Left ventricle myocardium inferior (tissue), 1 donor: ENCODE measurements around the gene TMEM212. TPM values are rescaled to one million over a fixed set of nuclear protein-coding genes. Genes with fewer than 3 reads are reported as not detected.

ENCODE experiments used
- DNase-seq: peaks from one replicate; pipeline ENCODE4 v3.0.0-alpha.2; 2020
- H3K27ac ChIP-seq: fragments of 200-600 bp; replicated peaks from 2 replicates; pipeline ENCODE4 v1.8.0; 2021
- H3K27me3 ChIP-seq: fragments of 200-600 bp; 2 replicates; pipeline ENCODE4 v1.8.0; 2021; ENCODE audit warnings: low read depth
- H3K36me3 ChIP-seq: fragments of 200-600 bp; 2 replicates; pipeline ENCODE4 v1.8.0; 2021
- H3K4me1 ChIP-seq: fragments of 200-600 bp; 2 replicates; pipeline ENCODE4 v1.8.0; 2021
- H3K4me3 ChIP-seq: fragments of 200-600 bp; 2 replicates; pipeline ENCODE4 v1.8.0; 2021; ENCODE audit warnings: mild to moderate bottlenecking, moderate library complexity
- H3K9me3 ChIP-seq: fragments of 200-600 bp; replicated peaks from 2 replicates; pipeline ENCODE4 v1.8.0; 2021
- CTCF ChIP-seq: fragments of 200-600 bp; IDR thresholded peaks from 2 replicates; pipeline ENCODE4 v1.8.0; 2021; ENCODE audit warnings: antibody characterized with exemption, mild to moderate bottlenecking, borderline replicate concordance
- intact Hi-C: fragments of 100-400 bp; cut with micrococcal nuclease; formaldehyde crosslinking; loops from one replicate; pipeline ENCODE4 v1.11.0; 2022
- total RNA-seq: library from RNA; stranded (reverse); fragmentation: NEBNext Ultra II Directional; extraction: Animal tissue kit (Norgen Biotek cat#: 25700); gene quantifications from one replicate; pipeline ENCODE4 v1.2.1, GENCODE V29; 2021
- donor health status: DM: no; HTN: yes; CAD: no; lungs with severe emphysema.

Gene TMEM212
- total RNA-seq, 1 donor from 2014 or later, result not detected

- H3K4me3 ChIP-seq, result no peak overlapping the region
- H3K4me1 ChIP-seq, result peaks cover 45% of the 10 kb centered on the region
- intact Hi-C loops, result no loop called here
- TF ChIP-seq CTCF, result no peak
- H3K36me3 ChIP-seq, result no peaks in the 10 kb centered on the region
- DNase-seq, result no peak
- H3K27me3 ChIP-seq, result no peaks in the 10 kb centered on the region
- H3K9me3 ChIP-seq, result no peaks in the 10 kb centered on the region
- peak overlapping the region; percentile 85 for H3K27ac ChIP-seq
Observed at GRCh38 chr3:171827385-171827784, 15.8 kb upstream of the TMEM212 start.

GRCh38 chr3:171827836-171828458 lies 15.2 kb upstream of the TMEM212 start:
- no peak overlapping the region for H3K4me3 ChIP-seq
- TF ChIP-seq CTCF, result no peak
- H3K27me3 ChIP-seq, result no peaks in the 10 kb centered on the region
- H3K4me1 ChIP-seq, result peaks cover 46% of the 10 kb centered on the region
- peak overlapping the region; percentile 85 for H3K27ac ChIP-seq
- intact Hi-C loops, result no loop called here
- no peak for DNase-seq
- no peaks in the 10 kb centered on the region for H3K36me3 ChIP-seq
- H3K9me3 ChIP-seq, result no peaks in the 10 kb centered on the region

GRCh38 chr3:171828902-171829770 lies 14.0 kb upstream of the TMEM212 start:
- intact Hi-C loops, result no loop called here
- H3K4me1 ChIP-seq, result peaks cover 52% of the 10 kb centered on the region
- no peaks in the 10 kb centered on the region for H3K36me3 ChIP-seq
- no peak for TF ChIP-seq CTCF
- H3K27me3 ChIP-seq, result no peaks in the 10 kb centered on the region
- DNase-seq, result no peak
- no peak overlapping the region for H3K4me3 ChIP-seq
- H3K9me3 ChIP-seq, result no peaks in the 10 kb centered on the region
- peak overlapping the region; percentile 85 for H3K27ac ChIP-seq

- Histone ChIP-seq H3K36me3 (no peaks in the 10 kb centered on the region), H3K4me1 (peaks cover 52% of the 10 kb centered on the region), H3K27me3 (no peaks in the 10 kb centered on the region), H3K27ac (peak overlapping the region; percentile 85), H3K9me3 (no peaks in the 10 kb centered on the region), H3K4me3 (no peak overlapping the region)
- intact Hi-C loops, result loop anchor here (10.0 kb wide), 2 partner anchors 205 to 505 kb away; partner anchors contain the start of gene FNDC3B
- peak; percentile 91 for DNase-seq
- TF ChIP-seq CTCF, result peak; percentile 81
Observed at GRCh38 chr3:171829841-171830517, 13.2 kb upstream of the TMEM212 start.

- no peak for TF ChIP-seq CTCF
- Histone ChIP-seq H3K36me3 (no peaks in the 10 kb centered on the region), H3K27me3 (no peaks in the 10 kb centered on the region), H3K27ac (peak overlapping the region; percentile 85), H3K9me3 (no peaks in the 10 kb centered on the region), H3K4me3 (no peak overlapping the region), H3K4me1 (peaks cover 54% of the 10 kb centered on the region)
- intact Hi-C loops, result loop anchor here (10.0 kb wide), 2 partner anchors 204 to 504 kb away; partner anchors contain the start of gene FNDC3B
- no peak for DNase-seq
Observed at GRCh38 chr3:171830518-171830875, 12.7 kb upstream of the TMEM212 start.
